D721Med (cell line): ENCODE results near the gene PNCK.

Source experiments
- DNase-seq: peaks from one replicate; pipeline ENCODE4 v3.0.0; 2011; ENCODE audit warnings: low spot score; ENCODE audit not compliant: insufficient read length
- FAIRE-seq: peaks from 2 replicates; lab custom pipeline; 2011; peaks lifted over from hg19 to GRCh38; lab: Jason Lieb, UNC
- CTCF ChIP-seq: IDR thresholded peaks from 2 replicates; pipeline ENCODE4 v1.5.1; 2012; ENCODE audit warnings: mild to moderate bottlenecking, control low read depth; ENCODE audit not compliant: insufficient read depth; ENCODE audit errors: missing control alignments

Gene PNCK

GRCh38 chrX:153673428-153674218 is at the start of gene PNCK:
PNCK (minus strand) TSS chrX:153673813; CDS start chrX:153673076, 737 bp downstream.
- no peak for TF ChIP-seq CTCF
- no peak for DNase-seq
- no peak for FAIRE-seq

- FAIRE-seq (no peak), DNase-seq (no peak)
- no peak for TF ChIP-seq CTCF
These were observed 49.2 kb upstream of the PNCK start for GRCh38 chrX:153722704-153723350.

- FAIRE-seq (no peak), DNase-seq (no peak)
- TF ChIP-seq CTCF, result no peak
These were observed 46.1 kb upstream of the PNCK start for GRCh38 chrX:153719701-153720100.

- no peak for TF ChIP-seq CTCF
- FAIRE-seq (no peak), DNase-seq (no peak)
These were observed 45.6 kb upstream of the PNCK start for GRCh38 chrX:153719238-153719637.

GRCh38 chrX:153717445-153717844 is 43.8 kb upstream of the PNCK start:
- no peak for DNase-seq
- FAIRE-seq, result no peak
- TF ChIP-seq CTCF, result no peak

- TF ChIP-seq CTCF, result no peak
- DNase-seq (no peak), FAIRE-seq (no peak)
These were observed 40.6 kb upstream of the PNCK start for GRCh38 chrX:153714256-153714655.
